ENCODE data around the gene USP1. TPM values are rescaled to one million over a fixed set of nuclear protein-coding genes. Genes with fewer than 3 reads are reported as not detected.

Gene USP1
- total RNA-seq, 1 experiment from 2014 or later, result 48.5 TPM

DNA sequence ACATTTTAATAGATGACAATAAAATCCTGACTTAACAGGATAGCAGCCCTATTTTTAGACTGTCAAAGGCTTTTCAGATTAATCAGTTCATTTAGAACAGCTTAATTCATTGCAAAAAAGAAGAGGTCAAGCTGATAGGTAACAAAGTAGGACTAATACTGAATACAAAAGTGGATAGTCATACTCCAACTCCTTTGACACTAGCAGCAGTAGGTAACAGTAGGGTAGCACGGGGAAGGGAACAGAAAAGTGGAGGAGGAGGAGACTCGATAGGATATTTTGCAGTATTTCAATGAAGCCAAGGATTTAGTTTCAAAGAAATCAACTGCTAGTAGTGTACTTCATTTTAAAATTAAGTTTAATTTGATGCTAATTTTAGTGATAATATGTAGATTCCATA is 51.1 kb downstream of the USP1 start:
- DNase-seq (ENCODE audit: low read depth), result no peak

DNA sequence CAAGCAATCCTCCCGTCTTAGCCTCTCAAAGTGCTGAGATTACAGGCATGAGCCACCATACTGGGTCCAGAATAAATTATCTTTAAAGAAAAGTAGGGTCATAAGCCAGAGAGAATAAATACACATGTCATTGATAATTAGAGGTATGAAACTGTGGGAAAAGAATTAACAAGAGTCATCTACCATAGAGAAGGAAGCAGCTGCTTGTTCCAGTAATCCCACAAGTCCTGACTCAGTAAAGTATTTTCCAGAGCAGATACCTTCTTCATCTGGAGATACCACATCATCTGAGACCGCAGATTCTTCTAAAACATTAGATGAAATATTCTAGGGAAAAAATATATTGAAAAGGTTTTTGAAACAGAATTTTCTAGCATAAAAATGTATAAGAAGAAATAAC is 55.7 kb downstream of the USP1 start:
- DNase-seq (ENCODE audit: low read depth), result no peak

DNA sequence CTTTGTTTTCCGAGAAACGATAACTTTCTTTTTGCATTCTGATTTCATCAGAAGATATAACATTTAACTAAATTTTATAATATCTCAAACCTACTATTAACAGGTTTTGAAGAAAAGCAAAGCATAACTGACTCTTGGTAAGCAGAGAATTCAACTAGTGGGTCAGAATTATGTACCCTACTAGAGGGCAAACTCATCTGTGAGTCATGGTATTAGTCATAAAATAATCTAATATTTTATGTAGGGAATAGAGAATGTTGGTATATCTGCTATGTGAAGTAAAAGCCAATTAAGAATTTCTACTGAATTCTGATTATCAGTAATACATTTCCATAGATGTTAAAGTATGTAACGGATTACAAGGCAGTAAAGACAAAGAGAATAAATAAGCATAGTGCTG is 56.8 kb downstream of the USP1 start:
- DNase-seq (ENCODE audit: low read depth), result peak; percentile 2

DNA sequence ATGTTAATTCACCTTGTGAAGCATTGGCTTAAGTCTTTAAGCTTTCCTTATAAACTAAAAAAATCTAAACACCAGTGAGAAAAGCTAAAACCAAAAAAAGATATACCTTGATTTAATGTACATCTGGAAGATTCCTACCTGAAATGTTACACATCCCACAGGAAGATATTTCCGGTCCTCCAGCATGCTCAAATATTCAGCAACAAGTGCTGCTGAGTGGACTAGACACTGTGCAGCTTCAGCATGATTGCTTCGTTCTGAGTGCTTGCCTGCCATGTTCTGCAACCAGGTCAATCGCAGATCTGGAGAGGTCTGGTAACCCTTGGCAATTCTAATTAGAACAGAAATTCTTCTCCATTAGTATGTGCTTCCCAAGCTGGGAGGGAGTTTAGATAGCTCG is 57.3 kb downstream of the USP1 start:
- no peak for DNase-seq (ENCODE audit: low read depth)

- no peak for DNase-seq (ENCODE audit: low read depth)
Observed at GRCh38 chr1:62500210-62500609, 63.4 kb downstream of the USP1 start.

Other genes starting within 250 kb of the USP1 start
- not detected in 2 replicates for gene L1TD1, start 242.2 kb upstream of the USP1 start, total RNA-seq (2014; rRNA removed; shearing (Covaris generic))
- not detected in 2 replicates for gene KANK4, start 117.6 kb upstream of the USP1 start, total RNA-seq (2014; rRNA removed; shearing (Covaris generic))
- gene ANGPTL3, start 160.5 kb downstream of the USP1 start, total RNA-seq (2014; rRNA removed; shearing (Covaris generic)), result not detected in 2 replicates